WTC11 (cell line): ENCODE results near the gene CCDC150. TPM values are rescaled to one million over a fixed set of nuclear protein-coding genes. Genes with fewer than 3 reads are reported as not detected.

Experiments used
- ATF1 ChIP-seq: sonication (generic); formaldehyde crosslinking; IDR thresholded peaks from 2 replicates; pipeline ENCODE4 v1.8.1; 2023; ENCODE audit warnings: mild to moderate bottlenecking, moderate library complexity, missing genetic modification reagents
- EMX1 ChIP-seq: fragments of 250-450 bp; sonication (Bioruptor Pico); IDR thresholded peaks from 2 replicates; pipeline ENCODE4 v1.8.0; 2021; ENCODE audit warnings: mild to moderate bottlenecking
- GABPB1 ChIP-seq: sonication (generic); formaldehyde crosslinking; IDR thresholded peaks from 2 replicates; pipeline ENCODE4 v1.8.1; 2023; ENCODE audit warnings: mild to moderate bottlenecking, missing genetic modification reagents
- GRHL2 ChIP-seq: fragments of 250-450 bp; sonication (Bioruptor Pico); IDR thresholded peaks from 2 replicates; pipeline ENCODE4 v1.8.0; 2022; ENCODE audit warnings: mild to moderate bottlenecking, moderate library complexity; ENCODE audit not compliant: insufficient replicate concordance, severe bottlenecking
- GTF2I ChIP-seq: fragments of 250-450 bp; sonication (Bioruptor Pico); conservative IDR thresholded peaks from 2 replicates; pipeline ENCODE4 v1.4.0; 2021; ENCODE audit warnings: mild to moderate bottlenecking
- HMGA2 ChIP-seq: fragments of 250-450 bp; sonication (Bioruptor Pico); IDR thresholded peaks from 2 replicates; pipeline ENCODE4 v1.4.0; 2021; ENCODE audit warnings: mild to moderate bottlenecking, moderate library complexity
- IRF2 ChIP-seq: sonication (generic); formaldehyde crosslinking; IDR thresholded peaks from 2 replicates; pipeline ENCODE4 v1.8.0; 2022; ENCODE audit warnings: low read depth, missing genetic modification reagents, borderline replicate concordance
- MYBL2 ChIP-seq: sonication (generic); formaldehyde crosslinking; IDR thresholded peaks from 2 replicates; pipeline ENCODE4 v1.8.1; 2023; ENCODE audit warnings: mild to moderate bottlenecking, moderate library complexity, missing genetic modification reagents
- NFATC4 ChIP-seq: fragments of 250-450 bp; sonication (Bioruptor Pico); IDR thresholded peaks from 2 replicates; pipeline ENCODE4 v1.9.0; 2021; ENCODE audit warnings: mild to moderate bottlenecking
- SMAD4 ChIP-seq: sonication (generic); formaldehyde crosslinking; IDR thresholded peaks from 2 replicates; pipeline ENCODE4 v1.8.0; 2022; ENCODE audit warnings: mild to moderate bottlenecking, missing genetic modification reagents
- TEAD1 ChIP-seq: sonication (generic); formaldehyde crosslinking; IDR thresholded peaks from 2 replicates; pipeline ENCODE4 v1.8.0; 2022; ENCODE audit warnings: mild to moderate bottlenecking, missing genetic modification reagents
- TP53 ChIP-seq: sonication (generic); formaldehyde crosslinking; IDR thresholded peaks from 2 replicates; pipeline ENCODE4 v1.8.1; 2023; ENCODE audit warnings: mild to moderate bottlenecking, missing genetic modification reagents
- ZNF138 ChIP-seq: sonication (generic); formaldehyde crosslinking; conservative IDR thresholded peaks from 2 replicates; pipeline ENCODE4 v1.8.1; 2022; ENCODE audit warnings: mild to moderate bottlenecking, moderate library complexity, missing genetic modification reagents
- ZNF317 ChIP-seq: sonication (generic); formaldehyde crosslinking; IDR thresholded peaks from 2 replicates; pipeline ENCODE4 v1.8.1; 2023; ENCODE audit warnings: low read depth, mild to moderate bottlenecking, moderate library complexity, missing genetic modification reagents, borderline replicate concordance
- ZNF396 ChIP-seq: fragments of 250-450 bp; sonication (Bioruptor Pico); IDR thresholded peaks from 2 replicates; pipeline ENCODE4 v1.8.0; 2021; ENCODE audit warnings: mild to moderate bottlenecking, moderate library complexity, borderline replicate concordance
- total RNA-seq: library from RNA; stranded (reverse); gene quantifications from 3 replicates; pipeline ENCODE4 v1.2.3, GENCODE V29; 2021
- TF ChIP-seq, protein P1 (sequence below): fragments of 250-450 bp; sonication (Bioruptor Pico); IDR thresholded peaks from 2 replicates; pipeline ENCODE4 v1.9.0; 2021; ENCODE audit warnings: mild to moderate bottlenecking
- TF ChIP-seq, protein P2 (sequence below): sonication (generic); formaldehyde crosslinking; IDR thresholded peaks from 2 replicates; pipeline ENCODE4 v1.8.1; 2023; ENCODE audit warnings: mild to moderate bottlenecking, missing genetic modification reagents, moderate library complexity
- TF ChIP-seq, protein P3 (sequence below): sonication (generic); formaldehyde crosslinking; IDR thresholded peaks from 2 replicates; pipeline ENCODE4 v1.8.0; 2022; ENCODE audit warnings: mild to moderate bottlenecking, missing genetic modification reagents
- TF ChIP-seq, protein P4 (sequence below): sonication (generic); formaldehyde crosslinking; IDR thresholded peaks from 2 replicates; pipeline ENCODE4 v1.8.0; 2022; ENCODE audit warnings: mild to moderate bottlenecking, missing genetic modification reagents
- TF ChIP-seq, protein P5 (sequence below): fragments of 200-600 bp; IDR thresholded peaks from 2 replicates; pipeline ENCODE4 v1.8.0; 2022; ENCODE audit warnings: antibody characterized with exemption
- TF ChIP-seq, protein P6 (sequence below): sonication (generic); formaldehyde crosslinking; IDR thresholded peaks from 2 replicates; pipeline ENCODE4 v1.8.1; 2022; ENCODE audit warnings: missing genetic modification reagents, borderline replicate concordance
- TF ChIP-seq, protein P7 (sequence below): sonication (generic); formaldehyde crosslinking; IDR thresholded peaks from 2 replicates; pipeline ENCODE4 v1.8.1; 2023; ENCODE audit warnings: mild to moderate bottlenecking, missing genetic modification reagents, moderate library complexity
- TF ChIP-seq, protein P8 (sequence below): sonication (generic); formaldehyde crosslinking; IDR thresholded peaks from 2 replicates; pipeline ENCODE4 v1.8.1; 2023; ENCODE audit warnings: mild to moderate bottlenecking, missing genetic modification reagents, borderline replicate concordance

CCDC150 gene
- total RNA-seq, 1 experiment from 2014 or later = 43.0 TPM

DNA sequence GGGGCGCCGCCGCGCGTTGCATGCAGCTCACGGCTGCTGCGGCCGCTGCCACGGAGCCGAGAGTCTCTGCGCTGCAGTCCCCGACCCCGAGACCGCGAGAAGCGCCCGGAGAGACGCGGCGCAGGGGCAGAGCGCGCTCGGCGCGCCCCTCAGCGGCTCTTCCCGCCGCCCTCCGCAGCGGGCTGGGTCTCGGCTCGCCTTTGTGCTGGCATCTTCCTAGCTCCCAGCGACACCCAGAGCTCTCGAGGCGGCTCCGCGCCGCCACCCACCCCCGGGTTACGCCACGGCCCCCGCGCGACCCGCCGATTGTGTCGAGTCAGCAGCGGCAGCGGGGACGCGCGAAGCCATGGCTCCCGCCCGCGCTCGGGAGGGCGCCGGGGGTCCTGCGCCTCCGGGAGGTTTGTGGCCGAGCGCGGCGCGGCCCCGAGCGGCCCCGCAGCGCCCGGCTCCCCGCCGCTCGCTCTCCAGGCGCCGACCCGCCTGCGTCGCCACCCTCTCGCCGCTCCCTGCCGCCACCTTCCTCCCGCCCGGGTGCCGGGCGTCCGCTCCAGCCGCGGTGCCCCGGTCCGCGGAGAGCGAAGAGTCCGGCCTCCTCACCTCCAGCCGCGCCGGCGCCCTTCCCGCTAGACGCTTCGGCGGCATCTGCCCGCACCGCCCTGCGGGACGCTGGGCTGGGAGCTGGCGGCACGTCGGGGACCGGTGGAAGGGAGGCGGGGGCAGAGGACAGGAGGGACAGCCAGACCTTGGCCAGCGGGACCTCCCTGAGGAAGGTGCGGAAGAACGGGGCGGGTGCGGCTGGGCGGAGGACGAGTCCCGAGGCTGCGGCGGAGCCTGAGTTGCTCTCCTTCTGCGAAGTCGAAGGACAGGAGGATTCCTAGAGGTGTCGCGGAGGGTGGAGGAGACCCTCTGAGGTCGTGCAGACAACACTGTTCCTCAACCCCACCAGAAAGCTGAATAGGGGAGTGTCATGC is 46.3 kb upstream of the CCDC150 start, which contains the start of gene HECW2 (continued):
- TF ChIP-seq, protein P1, sequence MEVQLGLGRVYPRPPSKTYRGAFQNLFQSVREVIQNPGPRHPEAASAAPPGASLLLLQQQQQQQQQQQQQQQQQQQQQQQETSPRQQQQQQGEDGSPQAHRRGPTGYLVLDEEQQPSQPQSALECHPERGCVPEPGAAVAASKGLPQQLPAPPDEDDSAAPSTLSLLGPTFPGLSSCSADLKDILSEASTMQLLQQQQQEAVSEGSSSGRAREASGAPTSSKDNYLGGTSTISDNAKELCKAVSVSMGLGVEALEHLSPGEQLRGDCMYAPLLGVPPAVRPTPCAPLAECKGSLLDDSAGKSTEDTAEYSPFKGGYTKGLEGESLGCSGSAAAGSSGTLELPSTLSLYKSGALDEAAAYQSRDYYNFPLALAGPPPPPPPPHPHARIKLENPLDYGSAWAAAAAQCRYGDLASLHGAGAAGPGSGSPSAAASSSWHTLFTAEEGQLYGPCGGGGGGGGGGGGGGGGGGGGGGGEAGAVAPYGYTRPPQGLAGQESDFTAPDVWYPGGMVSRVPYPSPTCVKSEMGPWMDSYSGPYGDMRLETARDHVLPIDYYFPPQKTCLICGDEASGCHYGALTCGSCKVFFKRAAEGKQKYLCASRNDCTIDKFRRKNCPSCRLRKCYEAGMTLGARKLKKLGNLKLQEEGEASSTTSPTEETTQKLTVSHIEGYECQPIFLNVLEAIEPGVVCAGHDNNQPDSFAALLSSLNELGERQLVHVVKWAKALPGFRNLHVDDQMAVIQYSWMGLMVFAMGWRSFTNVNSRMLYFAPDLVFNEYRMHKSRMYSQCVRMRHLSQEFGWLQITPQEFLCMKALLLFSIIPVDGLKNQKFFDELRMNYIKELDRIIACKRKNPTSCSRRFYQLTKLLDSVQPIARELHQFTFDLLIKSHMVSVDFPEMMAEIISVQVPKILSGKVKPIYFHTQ (CRISPR knock-in tag) = no peak
- TF ChIP-seq MYBL2 (CRISPR knock-in tag) (no peak), HMGA2 (CRISPR knock-in tag) (no peak), IRF2 (CRISPR knock-in tag) (no peak), ZNF396 (CRISPR knock-in tag) (no peak), ZNF317 (CRISPR knock-in tag) (no peak), TEAD1 (no peak), ZNF138 (no peak), EMX1 (CRISPR knock-in tag) (no peak), GABPB1 (CRISPR knock-in tag) (no peak), TP53 (0 out of 2 replicates have a peak, but pooled peaks have one; percentile 19), GTF2I (CRISPR knock-in tag) (no peak), GRHL2 (CRISPR knock-in tag) (no peak), NFATC4 (CRISPR knock-in tag) (no peak), ATF1 (CRISPR knock-in tag) (no peak), SMAD4 (no peak)
- TF ChIP-seq, protein P2, sequence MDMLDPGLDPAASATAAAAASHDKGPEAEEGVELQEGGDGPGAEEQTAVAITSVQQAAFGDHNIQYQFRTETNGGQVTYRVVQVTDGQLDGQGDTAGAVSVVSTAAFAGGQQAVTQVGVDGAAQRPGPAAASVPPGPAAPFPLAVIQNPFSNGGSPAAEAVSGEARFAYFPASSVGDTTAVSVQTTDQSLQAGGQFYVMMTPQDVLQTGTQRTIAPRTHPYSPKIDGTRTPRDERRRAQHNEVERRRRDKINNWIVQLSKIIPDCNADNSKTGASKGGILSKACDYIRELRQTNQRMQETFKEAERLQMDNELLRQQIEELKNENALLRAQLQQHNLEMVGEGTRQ = no peak
- TF ChIP-seq, protein P3, sequence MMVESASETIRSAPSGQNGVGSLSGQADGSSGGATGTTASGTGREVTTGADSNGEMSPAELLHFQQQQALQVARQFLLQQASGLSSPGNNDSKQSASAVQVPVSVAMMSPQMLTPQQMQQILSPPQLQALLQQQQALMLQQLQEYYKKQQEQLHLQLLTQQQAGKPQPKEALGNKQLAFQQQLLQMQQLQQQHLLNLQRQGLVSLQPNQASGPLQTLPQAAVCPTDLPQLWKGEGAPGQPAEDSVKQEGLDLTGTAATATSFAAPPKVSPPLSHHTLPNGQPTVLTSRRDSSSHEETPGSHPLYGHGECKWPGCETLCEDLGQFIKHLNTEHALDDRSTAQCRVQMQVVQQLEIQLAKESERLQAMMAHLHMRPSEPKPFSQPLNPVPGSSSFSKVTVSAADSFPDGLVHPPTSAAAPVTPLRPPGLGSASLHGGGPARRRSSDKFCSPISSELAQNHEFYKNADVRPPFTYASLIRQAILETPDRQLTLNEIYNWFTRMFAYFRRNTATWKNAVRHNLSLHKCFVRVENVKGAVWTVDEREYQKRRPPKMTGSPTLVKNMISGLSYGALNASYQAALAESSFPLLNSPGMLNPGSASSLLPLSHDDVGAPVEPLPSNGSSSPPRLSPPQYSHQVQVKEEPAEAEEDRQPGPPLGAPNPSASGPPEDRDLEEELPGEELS (CRISPR knock-in tag) = peak; percentile 58; the same call in 1 of the 2 replicates
- TF ChIP-seq, protein P4, sequence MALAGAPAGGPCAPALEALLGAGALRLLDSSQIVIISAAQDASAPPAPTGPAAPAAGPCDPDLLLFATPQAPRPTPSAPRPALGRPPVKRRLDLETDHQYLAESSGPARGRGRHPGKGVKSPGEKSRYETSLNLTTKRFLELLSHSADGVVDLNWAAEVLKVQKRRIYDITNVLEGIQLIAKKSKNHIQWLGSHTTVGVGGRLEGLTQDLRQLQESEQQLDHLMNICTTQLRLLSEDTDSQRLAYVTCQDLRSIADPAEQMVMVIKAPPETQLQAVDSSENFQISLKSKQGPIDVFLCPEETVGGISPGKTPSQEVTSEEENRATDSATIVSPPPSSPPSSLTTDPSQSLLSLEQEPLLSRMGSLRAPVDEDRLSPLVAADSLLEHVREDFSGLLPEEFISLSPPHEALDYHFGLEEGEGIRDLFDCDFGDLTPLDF (CRISPR knock-in tag) = no peak
- TF ChIP-seq, protein P5, sequence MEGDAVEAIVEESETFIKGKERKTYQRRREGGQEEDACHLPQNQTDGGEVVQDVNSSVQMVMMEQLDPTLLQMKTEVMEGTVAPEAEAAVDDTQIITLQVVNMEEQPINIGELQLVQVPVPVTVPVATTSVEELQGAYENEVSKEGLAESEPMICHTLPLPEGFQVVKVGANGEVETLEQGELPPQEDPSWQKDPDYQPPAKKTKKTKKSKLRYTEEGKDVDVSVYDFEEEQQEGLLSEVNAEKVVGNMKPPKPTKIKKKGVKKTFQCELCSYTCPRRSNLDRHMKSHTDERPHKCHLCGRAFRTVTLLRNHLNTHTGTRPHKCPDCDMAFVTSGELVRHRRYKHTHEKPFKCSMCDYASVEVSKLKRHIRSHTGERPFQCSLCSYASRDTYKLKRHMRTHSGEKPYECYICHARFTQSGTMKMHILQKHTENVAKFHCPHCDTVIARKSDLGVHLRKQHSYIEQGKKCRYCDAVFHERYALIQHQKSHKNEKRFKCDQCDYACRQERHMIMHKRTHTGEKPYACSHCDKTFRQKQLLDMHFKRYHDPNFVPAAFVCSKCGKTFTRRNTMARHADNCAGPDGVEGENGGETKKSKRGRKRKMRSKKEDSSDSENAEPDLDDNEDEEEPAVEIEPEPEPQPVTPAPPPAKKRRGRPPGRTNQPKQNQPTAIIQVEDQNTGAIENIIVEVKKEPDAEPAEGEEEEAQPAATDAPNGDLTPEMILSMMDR = no peak
- TF ChIP-seq, protein P6, sequence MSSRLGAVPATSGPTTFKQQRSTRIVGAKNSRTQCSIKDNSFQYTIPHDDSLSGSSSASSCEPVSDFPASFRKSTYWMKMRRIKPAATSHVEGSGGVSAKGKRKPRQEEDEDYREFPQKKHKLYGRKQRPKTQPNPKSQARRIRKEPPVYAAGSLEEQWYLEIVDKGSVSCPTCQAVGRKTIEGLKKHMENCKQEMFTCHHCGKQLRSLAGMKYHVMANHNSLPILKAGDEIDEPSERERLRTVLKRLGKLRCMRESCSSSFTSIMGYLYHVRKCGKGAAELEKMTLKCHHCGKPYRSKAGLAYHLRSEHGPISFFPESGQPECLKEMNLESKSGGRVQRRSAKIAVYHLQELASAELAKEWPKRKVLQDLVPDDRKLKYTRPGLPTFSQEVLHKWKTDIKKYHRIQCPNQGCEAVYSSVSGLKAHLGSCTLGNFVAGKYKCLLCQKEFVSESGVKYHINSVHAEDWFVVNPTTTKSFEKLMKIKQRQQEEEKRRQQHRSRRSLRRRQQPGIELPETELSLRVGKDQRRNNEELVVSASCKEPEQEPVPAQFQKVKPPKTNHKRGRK (CRISPR knock-in tag) = no peak
- TF ChIP-seq, protein P7, sequence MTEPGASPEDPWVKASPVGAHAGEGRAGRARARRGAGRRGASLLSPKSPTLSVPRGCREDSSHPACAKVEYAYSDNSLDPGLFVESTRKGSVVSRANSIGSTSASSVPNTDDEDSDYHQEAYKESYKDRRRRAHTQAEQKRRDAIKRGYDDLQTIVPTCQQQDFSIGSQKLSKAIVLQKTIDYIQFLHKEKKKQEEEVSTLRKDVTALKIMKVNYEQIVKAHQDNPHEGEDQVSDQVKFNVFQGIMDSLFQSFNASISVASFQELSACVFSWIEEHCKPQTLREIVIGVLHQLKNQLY (CRISPR knock-in tag) = 0 out of 2 replicates have a peak, but pooled peaks have one; percentile 32
- TF ChIP-seq, protein P8, sequence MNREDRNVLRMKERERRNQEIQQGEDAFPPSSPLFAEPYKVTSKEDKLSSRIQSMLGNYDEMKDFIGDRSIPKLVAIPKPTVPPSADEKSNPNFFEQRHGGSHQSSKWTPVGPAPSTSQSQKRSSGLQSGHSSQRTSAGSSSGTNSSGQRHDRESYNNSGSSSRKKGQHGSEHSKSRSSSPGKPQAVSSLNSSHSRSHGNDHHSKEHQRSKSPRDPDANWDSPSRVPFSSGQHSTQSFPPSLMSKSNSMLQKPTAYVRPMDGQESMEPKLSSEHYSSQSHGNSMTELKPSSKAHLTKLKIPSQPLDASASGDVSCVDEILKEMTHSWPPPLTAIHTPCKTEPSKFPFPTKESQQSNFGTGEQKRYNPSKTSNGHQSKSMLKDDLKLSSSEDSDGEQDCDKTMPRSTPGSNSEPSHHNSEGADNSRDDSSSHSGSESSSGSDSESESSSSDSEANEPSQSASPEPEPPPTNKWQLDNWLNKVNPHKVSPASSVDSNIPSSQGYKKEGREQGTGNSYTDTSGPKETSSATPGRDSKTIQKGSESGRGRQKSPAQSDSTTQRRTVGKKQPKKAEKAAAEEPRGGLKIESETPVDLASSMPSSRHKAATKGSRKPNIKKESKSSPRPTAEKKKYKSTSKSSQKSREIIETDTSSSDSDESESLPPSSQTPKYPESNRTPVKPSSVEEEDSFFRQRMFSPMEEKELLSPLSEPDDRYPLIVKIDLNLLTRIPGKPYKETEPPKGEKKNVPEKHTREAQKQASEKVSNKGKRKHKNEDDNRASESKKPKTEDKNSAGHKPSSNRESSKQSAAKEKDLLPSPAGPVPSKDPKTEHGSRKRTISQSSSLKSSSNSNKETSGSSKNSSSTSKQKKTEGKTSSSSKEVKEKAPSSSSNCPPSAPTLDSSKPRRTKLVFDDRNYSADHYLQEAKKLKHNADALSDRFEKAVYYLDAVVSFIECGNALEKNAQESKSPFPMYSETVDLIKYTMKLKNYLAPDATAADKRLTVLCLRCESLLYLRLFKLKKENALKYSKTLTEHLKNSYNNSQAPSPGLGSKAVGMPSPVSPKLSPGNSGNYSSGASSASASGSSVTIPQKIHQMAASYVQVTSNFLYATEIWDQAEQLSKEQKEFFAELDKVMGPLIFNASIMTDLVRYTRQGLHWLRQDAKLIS (CRISPR knock-in tag) = no peak
